ENCODE results near the gene ARID4B.

Gene ARID4B

DNA sequence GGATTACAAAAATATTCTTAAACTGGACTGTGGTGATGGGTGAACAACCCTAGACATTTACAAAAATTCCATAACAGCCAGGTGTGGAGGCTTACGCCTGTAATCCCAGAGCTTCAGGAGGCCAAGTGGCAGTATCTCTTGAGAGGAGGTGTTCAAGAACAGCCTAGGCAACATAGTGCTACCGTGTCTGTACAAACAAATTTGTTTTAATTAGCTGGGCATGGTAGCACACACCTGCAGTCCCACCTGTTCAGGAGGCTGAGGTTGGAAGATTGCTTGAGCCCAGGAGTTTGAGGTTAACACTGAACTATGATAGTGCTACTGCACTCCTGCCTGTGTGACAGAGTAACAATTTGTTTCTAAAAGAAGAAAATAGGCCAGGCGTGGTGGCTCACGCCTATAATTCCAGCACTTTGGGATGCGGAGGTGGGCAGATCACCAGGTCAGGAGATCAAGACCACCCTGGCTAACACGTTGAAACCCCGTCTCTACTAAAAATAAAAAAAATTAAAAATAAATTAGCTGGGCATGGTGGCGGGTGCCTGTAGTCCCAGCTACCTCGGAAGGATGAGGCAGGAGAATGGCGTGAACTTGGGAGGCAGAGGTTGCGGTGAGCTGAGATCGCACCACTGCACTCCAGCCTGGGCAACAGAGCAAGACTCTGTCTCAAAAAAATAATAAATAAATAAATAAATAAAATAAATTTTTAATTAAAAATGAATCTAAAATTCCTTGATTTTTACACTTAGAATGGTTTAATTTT is 37.1 kb downstream of the ARID4B start:
- Histone ChIP-seq H3K27me3 (ENCODE audit: insufficient read depth, low read length, poor library complexity) (no peaks in the 10 kb centered on the region), H3K18ac (ENCODE audit: low read length) (no peak overlapping the region), H3K9ac (ENCODE audit: low read length) (no peak overlapping the region), H3K23ac (ENCODE audit: low read length) (no peak overlapping the region), H3K4me3 (ENCODE audit: low read length) (no peak overlapping the region), H3K56ac (ENCODE audit: low read length) (no peak overlapping the region), H2BK120ac (ENCODE audit: low read depth, low read length) (no peak overlapping the region), H2BK15ac (replicated peaks; ENCODE audit: low read depth) (no peak overlapping the region), H3K79me2 (ENCODE audit: control insufficient read depth, insufficient read depth, low read length) (peaks cover 63% of the 10 kb centered on the region), H3K36me3 (ENCODE audit: control insufficient read depth, insufficient read depth, low read length) (no peaks in the 10 kb centered on the region), H2AK5ac (ENCODE audit: low read length) (no peak overlapping the region), H3K79me1 (ENCODE audit: low read length) (peaks cover 5% of the 10 kb centered on the region), H3K4me2 (ENCODE audit: low read length) (no peak overlapping the region), H3K27ac (ENCODE audit: low read depth, low read length) (no peak overlapping the region), H4K8ac (ENCODE audit: low read depth, low read length) (no peak overlapping the region), H3K4me1 (ENCODE audit: control insufficient read depth, low read depth, low read length) (peaks cover 2% of the 10 kb centered on the region), H3K4ac (ENCODE audit: low read depth, low read length) (no peak overlapping the region), H4K5ac (ENCODE audit: low read length) (no peak overlapping the region), H2BK5ac (ENCODE audit: low read length) (no peak overlapping the region)
- DNase-seq: no peak
- no CpG with 5 or more reads among the region's 12 CpGs for WGBS (ENCODE audit: extremely low coverage, insufficient coverage, low lambda C conversion rate)

DNA sequence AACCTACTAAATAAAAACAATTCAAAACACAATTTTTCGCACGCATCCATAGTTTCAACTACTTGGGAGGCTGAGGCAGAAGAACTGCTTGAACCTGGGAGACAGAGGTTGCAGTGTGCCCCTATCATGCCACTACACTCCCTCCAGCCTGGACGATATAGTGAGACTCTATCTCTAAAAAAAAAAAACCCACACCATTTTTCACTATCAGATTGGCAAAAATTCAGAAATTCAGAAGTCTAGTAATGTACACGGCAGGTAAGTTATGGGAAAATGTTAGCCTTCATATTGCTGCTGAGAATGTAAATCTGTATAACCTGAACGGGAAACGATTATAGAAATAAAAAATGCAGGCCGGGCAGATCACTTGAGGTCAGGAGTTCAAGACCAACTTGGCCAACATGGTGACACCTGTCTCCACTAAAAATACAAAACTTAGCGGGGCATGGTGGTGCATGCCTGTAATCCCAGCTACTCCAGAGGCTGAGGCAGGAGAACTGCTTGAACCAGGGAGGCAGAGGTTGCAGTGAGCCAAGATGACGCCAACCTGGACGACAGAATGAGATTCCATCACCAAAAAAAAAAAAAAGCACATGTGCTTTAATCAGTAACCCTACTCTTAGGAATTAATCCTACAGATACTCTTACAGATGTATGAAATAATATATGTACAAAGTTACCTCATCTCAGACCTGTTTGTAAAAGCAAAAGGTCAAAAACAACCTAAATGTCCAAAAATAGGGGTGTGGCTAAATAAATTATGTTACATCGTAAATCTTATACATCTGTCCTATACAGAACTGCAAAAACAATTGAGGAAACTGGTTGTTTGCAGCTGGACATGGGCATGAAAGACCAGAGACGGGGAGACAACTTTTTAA is 37.9 kb downstream of the ARID4B start:
- Histone ChIP-seq H3K4me3 (ENCODE audit: low read length) (no peak overlapping the region), H3K4me2 (ENCODE audit: low read length) (no peak overlapping the region), H3K4ac (ENCODE audit: low read depth, low read length) (no peak overlapping the region), H3K36me3 (ENCODE audit: control insufficient read depth, insufficient read depth, low read length) (no peaks in the 10 kb centered on the region), H3K56ac (ENCODE audit: low read length) (no peak overlapping the region), H4K8ac (ENCODE audit: low read depth, low read length) (no peak overlapping the region), H3K9ac (ENCODE audit: low read length) (no peak overlapping the region), H2BK15ac (replicated peaks; ENCODE audit: low read depth) (no peak overlapping the region), H3K27me3 (ENCODE audit: insufficient read depth, low read length, poor library complexity) (no peaks in the 10 kb centered on the region), H3K18ac (ENCODE audit: low read length) (no peak overlapping the region), H2BK5ac (ENCODE audit: low read length) (no peak overlapping the region), H3K23ac (ENCODE audit: low read length) (no peak overlapping the region), H4K5ac (ENCODE audit: low read length) (no peak overlapping the region), H2BK120ac (ENCODE audit: low read depth, low read length) (no peak overlapping the region), H3K27ac (ENCODE audit: low read depth, low read length) (no peak overlapping the region), H2AK5ac (ENCODE audit: low read length) (no peak overlapping the region), H3K79me1 (ENCODE audit: low read length) (peaks cover 5% of the 10 kb centered on the region), H3K4me1 (ENCODE audit: control insufficient read depth, low read depth, low read length) (peaks cover 2% of the 10 kb centered on the region), H3K79me2 (ENCODE audit: control insufficient read depth, insufficient read depth, low read length) (peaks cover 60% of the 10 kb centered on the region)
- no peak for DNase-seq
- WGBS (ENCODE audit: extremely low coverage, insufficient coverage, low lambda C conversion rate): 100% methylated on average over 2 of the region's 12 CpGs

DNA sequence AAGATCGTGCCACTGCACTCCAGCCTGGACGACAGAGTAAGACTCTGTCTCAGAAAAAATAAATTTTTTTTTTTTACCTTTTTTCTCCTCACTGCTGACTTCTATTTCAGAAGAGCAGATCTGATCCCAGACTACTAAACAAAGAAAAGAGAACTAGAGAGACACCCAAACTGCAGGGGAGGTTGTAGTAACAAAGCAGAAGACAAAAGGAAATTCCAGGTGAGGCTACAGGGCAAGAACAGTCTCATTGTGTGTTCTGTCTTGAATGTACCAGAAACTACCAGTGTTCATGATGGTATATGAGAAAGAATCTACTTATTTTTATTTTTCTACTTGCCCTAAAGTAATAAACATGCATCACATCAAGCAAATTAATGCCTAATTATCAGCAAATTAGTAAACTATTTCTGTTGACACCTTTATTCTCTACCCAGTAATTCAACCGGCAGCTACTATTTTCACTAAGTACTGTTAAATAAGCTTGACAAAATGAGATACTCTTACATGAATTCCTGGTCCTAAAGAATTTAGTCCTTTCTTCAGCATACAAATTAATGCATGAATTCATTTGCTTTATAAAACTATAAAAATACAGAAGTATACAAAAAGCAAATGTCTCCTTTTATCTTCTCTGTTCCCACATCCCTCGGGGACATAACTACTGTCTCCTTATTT is 40.6 kb downstream of the ARID4B start:
- no peak overlapping the region for H3K9ac ChIP-seq (ENCODE audit: low read length)
- H3K56ac ChIP-seq (ENCODE audit: low read length): no peak overlapping the region
- WGBS (ENCODE audit: extremely low coverage, insufficient coverage, low lambda C conversion rate): no CpG with 5 or more reads among the region's 4 CpGs
- H3K27ac ChIP-seq (ENCODE audit: low read depth, low read length): no peak overlapping the region
- no peak overlapping the region for H3K23ac ChIP-seq (ENCODE audit: low read length)
- no peak overlapping the region for H3K18ac ChIP-seq (ENCODE audit: low read length)
- no peak overlapping the region for H3K4me3 ChIP-seq (ENCODE audit: low read length)
- H4K8ac ChIP-seq (ENCODE audit: low read depth, low read length): no peak overlapping the region
- no peak overlapping the region for H2BK15ac ChIP-seq (replicated peaks; ENCODE audit: low read depth)
- H3K79me1 ChIP-seq (ENCODE audit: low read length): peaks cover 5% of the 10 kb centered on the region
- no peak overlapping the region for H3K4me2 ChIP-seq (ENCODE audit: low read length)
- H3K79me2 ChIP-seq (ENCODE audit: control insufficient read depth, insufficient read depth, low read length): peaks cover 65% of the 10 kb centered on the region
- no peaks in the 10 kb centered on the region for H3K27me3 ChIP-seq (ENCODE audit: insufficient read depth, low read length, poor library complexity)
- H2BK5ac ChIP-seq (ENCODE audit: low read length): no peak overlapping the region
- H3K4ac ChIP-seq (ENCODE audit: low read depth, low read length): no peak overlapping the region
- no peak overlapping the region for H2BK120ac ChIP-seq (ENCODE audit: low read depth, low read length)
- no peaks in the 10 kb centered on the region for H3K36me3 ChIP-seq (ENCODE audit: control insufficient read depth, insufficient read depth, low read length)
- H3K4me1 ChIP-seq (ENCODE audit: control insufficient read depth, low read depth, low read length): no peaks in the 10 kb centered on the region
- H2AK5ac ChIP-seq (ENCODE audit: low read length): no peak overlapping the region
- DNase-seq: no peak
- H4K5ac ChIP-seq (ENCODE audit: low read length): no peak overlapping the region

DNA sequence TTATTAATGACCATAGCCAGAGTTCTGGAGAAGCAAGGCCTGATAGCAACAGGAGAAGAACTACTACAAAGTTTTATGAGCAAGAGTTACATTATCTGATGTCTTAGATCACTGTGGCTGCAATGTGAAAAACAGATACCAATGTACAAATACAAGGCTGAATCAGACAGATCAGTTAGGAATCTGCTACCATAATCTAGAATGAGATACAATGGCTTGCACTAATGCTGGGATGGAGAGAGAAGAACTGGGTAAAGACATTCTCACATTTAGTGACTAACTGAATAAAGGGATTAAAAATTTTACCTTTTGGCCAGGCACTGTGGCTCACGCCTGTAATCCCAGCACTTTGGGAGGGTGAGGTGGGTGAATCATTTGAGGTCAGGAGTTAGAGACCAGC is 41.3 kb downstream of the ARID4B start:
- H3K56ac ChIP-seq (ENCODE audit: low read length): no peak overlapping the region
- H3K79me2 ChIP-seq (ENCODE audit: control insufficient read depth, insufficient read depth, low read length): peaks cover 64% of the 10 kb centered on the region
- H2BK5ac ChIP-seq (ENCODE audit: low read length): no peak overlapping the region
- no peak overlapping the region for H2BK120ac ChIP-seq (ENCODE audit: low read depth, low read length)
- H3K18ac ChIP-seq (ENCODE audit: low read length): no peak overlapping the region
- H3K36me3 ChIP-seq (ENCODE audit: control insufficient read depth, insufficient read depth, low read length): no peaks in the 10 kb centered on the region
- H2BK15ac ChIP-seq (replicated peaks; ENCODE audit: low read depth): no peak overlapping the region
- H3K9ac ChIP-seq (ENCODE audit: low read length): no peak overlapping the region
- H3K23ac ChIP-seq (ENCODE audit: low read length): no peak overlapping the region
- WGBS (ENCODE audit: extremely low coverage, insufficient coverage, low lambda C conversion rate): no CpG with 5 or more reads among the region's 1 CpG
- no peak overlapping the region for H4K5ac ChIP-seq (ENCODE audit: low read length)
- DNase-seq: no peak
- H3K4me3 ChIP-seq (ENCODE audit: low read length): no peak overlapping the region
- peaks cover 5% of the 10 kb centered on the region for H3K79me1 ChIP-seq (ENCODE audit: low read length)
- H2AK5ac ChIP-seq (ENCODE audit: low read length): no peak overlapping the region
- H3K4ac ChIP-seq (ENCODE audit: low read depth, low read length): no peak overlapping the region
- no peak overlapping the region for H3K27ac ChIP-seq (ENCODE audit: low read depth, low read length)
- H3K4me1 ChIP-seq (ENCODE audit: control insufficient read depth, low read depth, low read length): no peaks in the 10 kb centered on the region
- H3K27me3 ChIP-seq (ENCODE audit: insufficient read depth, low read length, poor library complexity): no peaks in the 10 kb centered on the region
- no peak overlapping the region for H3K4me2 ChIP-seq (ENCODE audit: low read length)
- no peak overlapping the region for H4K8ac ChIP-seq (ENCODE audit: low read depth, low read length)

DNA sequence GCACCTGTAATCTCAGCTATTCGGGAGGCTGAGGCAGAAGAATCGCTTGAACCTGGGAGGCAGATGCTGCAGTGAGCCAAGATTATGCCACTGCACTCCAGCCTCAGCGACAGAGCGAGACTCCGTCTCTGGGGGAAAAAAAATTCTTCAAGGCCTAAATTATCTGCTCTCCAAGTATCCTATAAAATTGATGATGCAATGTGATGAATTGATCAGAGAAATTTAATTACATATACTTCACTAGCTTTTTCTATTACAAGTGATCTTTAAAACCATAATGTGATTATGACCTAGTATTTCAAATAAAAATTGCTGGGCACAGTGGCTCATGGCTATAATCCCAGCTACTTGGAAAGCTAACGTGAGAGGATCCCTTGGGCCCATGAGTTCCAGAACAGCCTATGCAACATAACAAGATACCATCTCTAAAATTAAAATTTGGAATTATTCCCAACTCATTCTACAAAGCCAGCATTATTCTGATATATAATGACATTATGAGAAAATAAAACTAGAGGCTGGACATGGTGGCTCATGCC is 43.7 kb downstream of the ARID4B start:
- Histone ChIP-seq H3K18ac (ENCODE audit: low read length) (no peak overlapping the region), H2BK15ac (replicated peaks; ENCODE audit: low read depth) (no peak overlapping the region), H3K27ac (ENCODE audit: low read depth, low read length) (no peak overlapping the region), H3K27me3 (ENCODE audit: insufficient read depth, low read length, poor library complexity) (no peaks in the 10 kb centered on the region), H3K56ac (ENCODE audit: low read length) (no peak overlapping the region), H3K4me3 (ENCODE audit: low read length) (no peak overlapping the region), H4K5ac (ENCODE audit: low read length) (no peak overlapping the region), H2BK120ac (ENCODE audit: low read depth, low read length) (no peak overlapping the region), H3K79me2 (ENCODE audit: control insufficient read depth, insufficient read depth, low read length) (peaks cover 61% of the 10 kb centered on the region), H2BK5ac (ENCODE audit: low read length) (no peak overlapping the region), H4K8ac (ENCODE audit: low read depth, low read length) (no peak overlapping the region), H2AK5ac (ENCODE audit: low read length) (no peak overlapping the region), H3K4ac (ENCODE audit: low read depth, low read length) (no peak overlapping the region), H3K79me1 (ENCODE audit: low read length) (peaks cover 6% of the 10 kb centered on the region), H3K4me2 (ENCODE audit: low read length) (no peak overlapping the region), H3K9ac (ENCODE audit: low read length) (no peak overlapping the region), H3K36me3 (ENCODE audit: control insufficient read depth, insufficient read depth, low read length) (no peaks in the 10 kb centered on the region), H3K23ac (ENCODE audit: low read length) (no peak overlapping the region), H3K4me1 (ENCODE audit: control insufficient read depth, low read depth, low read length) (peaks cover 2% of the 10 kb centered on the region)
- WGBS (ENCODE audit: extremely low coverage, insufficient coverage, low lambda C conversion rate): no CpG with 5 or more reads among the region's 6 CpGs
- DNase-seq: no peak

Measured in mesendoderm (in vitro differentiated cells).